K562 (cell line): Measurements from ENCODE around the gene CSTB. TPM values are rescaled to one million over a fixed set of nuclear protein-coding genes. Genes with fewer than 3 reads are reported as not detected.

Experiments used
- CBX1 ChIP-seq: sonication (generic); IDR thresholded peaks from 2 replicates; pipeline ENCODE4 v1.6.1; 2016; ENCODE audit warnings: antibody characterized with exemption, low read depth, mild to moderate bottlenecking
- FOSL1 ChIP-seq: fragments of 200-800 bp; sonication (Bioruptor generic); conservative IDR thresholded peaks from 2 replicates; pipeline ENCODE4 v1.6.1; 2016; ENCODE audit warnings: missing genetic modification characterization, missing compliant biosample characterization
- FOXA3 ChIP-seq, 2 experiments: fragments of 450-650 bp in 1 of 2; sonication (generic) in 1 of 2; formaldehyde crosslinking; IDR thresholded peaks in 1 of 2; conservative IDR thresholded peaks in 1 of 2; 2 replicates each; pipeline versions ENCODE4 v1.4.0 to v1.8.0; 2020 to 2022; ENCODE audit warnings: mild to moderate bottlenecking in 2 of 2, missing genetic modification reagents in 1 of 2
- GTF2E2 ChIP-seq: fragments of 200-800 bp; sonication (Bioruptor generic); IDR thresholded peaks from 2 replicates; pipeline ENCODE4 v1.6.1; 2016; ENCODE audit warnings: missing genetic modification characterization, missing compliant biosample characterization
- ILF3 ChIP-seq: fragments of 450-650 bp; IDR thresholded peaks from 2 replicates; pipeline ENCODE4 v1.6.1; 2018; ENCODE audit warnings: antibody characterized with exemption, mild to moderate bottlenecking, moderate library complexity, borderline replicate concordance
- SMAD1 ChIP-seq: fragments of 150-350 bp; IDR thresholded peaks from 2 replicates; pipeline ENCODE4 v1.6.1; 2014; ENCODE audit warnings: low read length, low read depth; ENCODE audit not compliant: partially characterized antibody
- ZBTB17 ChIP-seq: fragments of 450-650 bp; formaldehyde crosslinking; IDR thresholded peaks from 2 replicates; pipeline ENCODE4 v1.4.0; 2020; ENCODE audit warnings: mild to moderate bottlenecking
- ZNF76 ChIP-seq: fragments of 250-450 bp; sonication (Bioruptor Pico); IDR thresholded peaks from 2 replicates; pipeline ENCODE4 v1.4.0; 2020; ENCODE audit warnings: mild to moderate bottlenecking, moderate library complexity, borderline replicate concordance
- ZNF77 ChIP-seq: fragments of 250-450 bp; sonication (Bioruptor Pico); IDR thresholded peaks from 2 replicates; pipeline ENCODE4 v1.5.0; 2020
- polyA plus RNA-seq, 8 experiments: library from polyadenylated mRNA; depleted of rRNA in 4 of 8; stranded (reverse) in 5 of 8; unstranded in 3 of 8; fragments of >200 nt; fragmentation: Nextera tagmentation in 2 of 8; fragmentation: Illumina TruSeq in 1 of 8; extraction: Ambion mirVana in 2 of 8; extraction: Trizol in 1 of 8; gene quantifications; 2 replicates each; pipeline versions ENCODE4 v1.2.1 to v1.2.3, GENCODE V29; 2011 to 2014; ENCODE audit warnings: inconsistent platforms in 1 of 8, missing spikeins in 1 of 8
- total RNA-seq, 7 experiments: library from RNA; depleted of rRNA in 6 of 7; stranded (reverse); fragments of >200 nt in 6 of 7; fragmentation: Illumina TruSeq in 2 of 7; extraction: Trizol in 2 of 7; gene quantifications; 2 replicates each; pipeline versions ENCODE4 v1.2.1 to v1.2.3, GENCODE V29; 2011 to 2021; ENCODE audit warnings: low replicate concordance in 1 of 7
- TF ChIP-seq, protein P1 (sequence below), 2 experiments: fragments of 450-650 bp; formaldehyde crosslinking in 1 of 2; IDR thresholded peaks; 2 replicates each; pipeline versions ENCODE4 v1.4.0 to v1.6.1; 2014 to 2020; ENCODE audit warnings: mild to moderate bottlenecking in 2 of 2, borderline replicate concordance in 1 of 2, low read depth in 1 of 2
- TF ChIP-seq, protein P2 (sequence below): fragments of 250-450 bp; sonication (Bioruptor Pico); IDR thresholded peaks from 2 replicates; pipeline ENCODE4 v1.8.0; 2022; ENCODE audit warnings: inconsistent platforms, mild to moderate bottlenecking, moderate library complexity, borderline replicate concordance
- TF ChIP-seq, protein P3 (sequence below): IDR thresholded peaks from 2 replicates; pipeline ENCODE4 v1.6.1; 2011; ENCODE audit not compliant: insufficient read length; ENCODE audit errors: extremely low read depth
- TF ChIP-seq, protein P4 (sequence below): IDR thresholded peaks from 3 replicates; pipeline ENCODE4 v1.6.1; 2011; ENCODE audit warnings: borderline replicate concordance, mild to moderate bottlenecking, moderate library complexity; ENCODE audit not compliant: insufficient read length; ENCODE audit errors: extremely low read depth

CSTB gene
- total and polyA plus RNA-seq, 9 of the 15 experiments (the other 6 are each of a cell fraction or from before 2014, with no cell fraction given), result 12.4 to 65.0 (median 31.7) TPM

DNA sequence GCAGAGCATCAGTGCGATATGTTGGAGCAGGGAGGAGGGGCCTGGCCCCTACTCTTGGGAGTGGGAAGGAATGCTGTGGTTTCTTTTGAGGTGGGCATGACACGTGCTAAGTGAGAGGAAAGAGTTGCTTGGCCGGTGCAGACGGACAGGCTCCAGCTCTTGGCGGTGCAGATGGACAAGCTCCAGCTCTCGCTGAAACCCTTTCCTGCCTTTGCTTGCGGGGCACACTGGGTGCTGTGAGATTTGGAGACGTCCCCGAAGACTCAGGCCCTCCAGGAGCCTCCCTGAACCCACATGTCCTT lies 41.2 kb downstream of the CSTB start (continued):
- TF ChIP-seq, protein P1, sequence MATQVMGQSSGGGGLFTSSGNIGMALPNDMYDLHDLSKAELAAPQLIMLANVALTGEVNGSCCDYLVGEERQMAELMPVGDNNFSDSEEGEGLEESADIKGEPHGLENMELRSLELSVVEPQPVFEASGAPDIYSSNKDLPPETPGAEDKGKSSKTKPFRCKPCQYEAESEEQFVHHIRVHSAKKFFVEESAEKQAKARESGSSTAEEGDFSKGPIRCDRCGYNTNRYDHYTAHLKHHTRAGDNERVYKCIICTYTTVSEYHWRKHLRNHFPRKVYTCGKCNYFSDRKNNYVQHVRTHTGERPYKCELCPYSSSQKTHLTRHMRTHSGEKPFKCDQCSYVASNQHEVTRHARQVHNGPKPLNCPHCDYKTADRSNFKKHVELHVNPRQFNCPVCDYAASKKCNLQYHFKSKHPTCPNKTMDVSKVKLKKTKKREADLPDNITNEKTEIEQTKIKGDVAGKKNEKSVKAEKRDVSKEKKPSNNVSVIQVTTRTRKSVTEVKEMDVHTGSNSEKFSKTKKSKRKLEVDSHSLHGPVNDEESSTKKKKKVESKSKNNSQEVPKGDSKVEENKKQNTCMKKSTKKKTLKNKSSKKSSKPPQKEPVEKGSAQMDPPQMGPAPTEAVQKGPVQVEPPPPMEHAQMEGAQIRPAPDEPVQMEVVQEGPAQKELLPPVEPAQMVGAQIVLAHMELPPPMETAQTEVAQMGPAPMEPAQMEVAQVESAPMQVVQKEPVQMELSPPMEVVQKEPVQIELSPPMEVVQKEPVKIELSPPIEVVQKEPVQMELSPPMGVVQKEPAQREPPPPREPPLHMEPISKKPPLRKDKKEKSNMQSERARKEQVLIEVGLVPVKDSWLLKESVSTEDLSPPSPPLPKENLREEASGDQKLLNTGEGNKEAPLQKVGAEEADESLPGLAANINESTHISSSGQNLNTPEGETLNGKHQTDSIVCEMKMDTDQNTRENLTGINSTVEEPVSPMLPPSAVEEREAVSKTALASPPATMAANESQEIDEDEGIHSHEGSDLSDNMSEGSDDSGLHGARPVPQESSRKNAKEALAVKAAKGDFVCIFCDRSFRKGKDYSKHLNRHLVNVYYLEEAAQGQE (IDR thresholded peaks at IDR 0.05; ENCODE audit: borderline replicate concordance), result no peak
- TF ChIP-seq, protein P1 (CRISPR knock-in tag; IDR thresholded peaks at IDR 0.05; ENCODE audit: low read depth), result no peak
- no peak for TF ChIP-seq SMAD1
- TF ChIP-seq FOXA3 (CRISPR knock-in tag; conservative IDR thresholded peaks at IDR 0.05 in 1 of 2, IDR thresholded peaks at IDR 0.05 in 1 of 2), result no peak
- TF ChIP-seq, protein P2, sequence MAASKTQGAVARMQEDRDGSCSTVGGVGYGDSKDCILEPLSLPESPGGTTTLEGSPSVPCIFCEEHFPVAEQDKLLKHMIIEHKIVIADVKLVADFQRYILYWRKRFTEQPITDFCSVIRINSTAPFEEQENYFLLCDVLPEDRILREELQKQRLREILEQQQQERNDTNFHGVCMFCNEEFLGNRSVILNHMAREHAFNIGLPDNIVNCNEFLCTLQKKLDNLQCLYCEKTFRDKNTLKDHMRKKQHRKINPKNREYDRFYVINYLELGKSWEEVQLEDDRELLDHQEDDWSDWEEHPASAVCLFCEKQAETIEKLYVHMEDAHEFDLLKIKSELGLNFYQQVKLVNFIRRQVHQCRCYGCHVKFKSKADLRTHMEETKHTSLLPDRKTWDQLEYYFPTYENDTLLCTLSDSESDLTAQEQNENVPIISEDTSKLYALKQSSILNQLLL (CRISPR knock-in tag), result no peak
- TF ChIP-seq ZBTB17, result no peak
- no peak for TF ChIP-seq CBX1
- no peak for TF ChIP-seq ZNF77 (CRISPR knock-in tag)
- no peak for TF ChIP-seq FOSL1 (tag)
- TF ChIP-seq, protein P3, sequence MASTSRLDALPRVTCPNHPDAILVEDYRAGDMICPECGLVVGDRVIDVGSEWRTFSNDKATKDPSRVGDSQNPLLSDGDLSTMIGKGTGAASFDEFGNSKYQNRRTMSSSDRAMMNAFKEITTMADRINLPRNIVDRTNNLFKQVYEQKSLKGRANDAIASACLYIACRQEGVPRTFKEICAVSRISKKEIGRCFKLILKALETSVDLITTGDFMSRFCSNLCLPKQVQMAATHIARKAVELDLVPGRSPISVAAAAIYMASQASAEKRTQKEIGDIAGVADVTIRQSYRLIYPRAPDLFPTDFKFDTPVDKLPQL, result no peak
- no peak for TF ChIP-seq ZNF76 (CRISPR knock-in tag)
- no peak for TF ChIP-seq ILF3
- TF ChIP-seq GTF2E2 (tag), result no peak
- TF ChIP-seq, protein P4, sequence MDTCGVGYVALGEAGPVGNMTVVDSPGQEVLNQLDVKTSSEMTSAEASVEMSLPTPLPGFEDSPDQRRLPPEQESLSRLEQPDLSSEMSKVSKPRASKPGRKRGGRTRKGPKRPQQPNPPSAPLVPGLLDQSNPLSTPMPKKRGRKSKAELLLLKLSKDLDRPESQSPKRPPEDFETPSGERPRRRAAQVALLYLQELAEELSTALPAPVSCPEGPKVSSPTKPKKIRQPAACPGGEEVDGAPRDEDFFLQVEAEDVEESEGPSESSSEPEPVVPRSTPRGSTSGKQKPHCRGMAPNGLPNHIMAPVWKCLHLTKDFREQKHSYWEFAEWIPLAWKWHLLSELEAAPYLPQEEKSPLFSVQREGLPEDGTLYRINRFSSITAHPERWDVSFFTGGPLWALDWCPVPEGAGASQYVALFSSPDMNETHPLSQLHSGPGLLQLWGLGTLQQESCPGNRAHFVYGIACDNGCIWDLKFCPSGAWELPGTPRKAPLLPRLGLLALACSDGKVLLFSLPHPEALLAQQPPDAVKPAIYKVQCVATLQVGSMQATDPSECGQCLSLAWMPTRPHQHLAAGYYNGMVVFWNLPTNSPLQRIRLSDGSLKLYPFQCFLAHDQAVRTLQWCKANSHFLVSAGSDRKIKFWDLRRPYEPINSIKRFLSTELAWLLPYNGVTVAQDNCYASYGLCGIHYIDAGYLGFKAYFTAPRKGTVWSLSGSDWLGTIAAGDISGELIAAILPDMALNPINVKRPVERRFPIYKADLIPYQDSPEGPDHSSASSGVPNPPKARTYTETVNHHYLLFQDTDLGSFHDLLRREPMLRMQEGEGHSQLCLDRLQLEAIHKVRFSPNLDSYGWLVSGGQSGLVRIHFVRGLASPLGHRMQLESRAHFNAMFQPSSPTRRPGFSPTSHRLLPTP, result no peak
